Mesodermal cell (in vitro differentiated cells): ENCODE data around the gene AREL1.

Experiments used
- H3K27ac ChIP-seq: 2 replicates; pipeline ENCODE4 v1.7.0; 2013; ENCODE audit warnings: mild to moderate bottlenecking, low read depth, low read length, moderate library complexity; ENCODE audit not compliant: severe bottlenecking
- H3K36me3 ChIP-seq: 2 replicates; pipeline ENCODE4 v1.7.1; 2013; ENCODE audit warnings: mild to moderate bottlenecking, low read length, moderate library complexity; ENCODE audit not compliant: control insufficient read depth, insufficient read depth
- H3K4me1 ChIP-seq: one replicate; pipeline ENCODE4 v1.7.1; 2013; ENCODE audit warnings: mild to moderate bottlenecking, low read length; ENCODE audit not compliant: insufficient read depth, control insufficient read depth, poor library complexity, severe bottlenecking
- H3K4me3 ChIP-seq: 2 replicates; pipeline ENCODE4 v1.7.0; 2013; ENCODE audit warnings: low read length, control low read depth, mild to moderate bottlenecking; ENCODE audit not compliant: insufficient read depth, poor library complexity, severe bottlenecking; ENCODE audit errors: extremely low read depth
- H3K9me3 ChIP-seq: 2 replicates; pipeline ENCODE4 v1.7.1; 2013; ENCODE audit warnings: mild to moderate bottlenecking, low read length, moderate library complexity; ENCODE audit not compliant: control insufficient read depth
- WGBS, 2 experiments: methylation state at CpG; one replicate each; pipeline ENCODE4 v1.1.5; 2013; ENCODE audit warnings: missing lambda C conversion rate in 2 of 2; ENCODE audit not compliant: insufficient coverage in 2 of 2; 5-methylcytosine and 5-hydroxymethylcytosine counted together

Gene AREL1

GRCh38 chr14:74611650-74612349, 101.1 kb downstream of the AREL1 start, which contains the start of gene LTBP2:
TSS of gene LTBP2 (minus strand) at chr14:74612237. CDS start at chr14:74611944, 293 bp downstream.
- peaks cover 2% of the 10 kb centered on the region for H3K36me3 ChIP-seq
- H3K4me1 ChIP-seq: peaks cover 28% of the 10 kb centered on the region
- H3K27ac ChIP-seq: no peak within 1 kb of the TSS
- WGBS, 2 experiments: 3% methylated on average over 59 to 70 of the region's 70 CpGs
- peak within 1 kb of the TSS; percentile 62 for H3K4me3 ChIP-seq
- no peaks in the 10 kb centered on the region for H3K9me3 ChIP-seq
